ENCODE measurements around the gene SMARCAD1. TPM values are rescaled to one million over a fixed set of nuclear protein-coding genes. Genes with fewer than 3 reads are reported as not detected.
A peak's percentile ranks its signal among the peaks of the same experiment; 100 is the strongest.

The SMARCAD1 gene
- total and polyA plus RNA-seq, 4 donors: 7.5 to 58.3 (median 14.4) TPM

DNA sequence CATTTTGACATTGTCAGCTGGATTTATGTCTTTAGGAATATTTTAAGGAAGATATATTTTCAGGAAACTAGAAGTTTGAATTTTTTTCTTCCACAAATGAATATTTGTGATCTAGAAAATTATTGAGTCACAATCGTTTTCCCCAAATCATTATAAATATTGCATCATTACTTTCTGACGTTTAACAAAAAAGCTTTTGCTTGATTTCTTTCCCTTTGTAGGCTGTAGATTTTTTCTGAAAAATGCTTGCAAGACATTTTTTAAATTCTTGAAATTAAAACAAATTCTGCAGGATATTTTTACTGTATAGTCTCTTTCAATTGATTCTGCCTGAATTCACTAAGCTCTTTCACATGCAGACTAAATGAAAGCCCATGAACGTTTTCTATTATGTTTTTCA is 4.9 kb upstream of the SMARCAD1 start:
- ATAC-seq (ENCODE audit: insufficient read depth, low FRiP score): no peak
- H3K27me3 ChIP-seq (ENCODE audit: control insufficient read depth in 3 of 3, insufficient read depth in 3 of 3, low read length in 2 of 3): no peaks in the 10 kb centered on the region
- DNase-seq: no peak
- no peaks in the 10 kb centered on the region for H3K36me3 ChIP-seq (ENCODE audit: control insufficient read depth in 4 of 4, insufficient read depth in 4 of 4, low read length in 4 of 4)
- no peak overlapping the region for H3K27ac ChIP-seq (ENCODE audit: low read depth in 1 of 2, low read length in 1 of 2)
- WGBS, 2 donors: 88 to 90% methylated on average over 3 of the region's 3 CpGs
- H3K4me3 ChIP-seq: no peak overlapping the region
- no peak overlapping the region for H3K9ac ChIP-seq (ENCODE audit: insufficient read depth in 1 of 2, low read length in 2 of 2)
- TF ChIP-seq, protein P1, sequence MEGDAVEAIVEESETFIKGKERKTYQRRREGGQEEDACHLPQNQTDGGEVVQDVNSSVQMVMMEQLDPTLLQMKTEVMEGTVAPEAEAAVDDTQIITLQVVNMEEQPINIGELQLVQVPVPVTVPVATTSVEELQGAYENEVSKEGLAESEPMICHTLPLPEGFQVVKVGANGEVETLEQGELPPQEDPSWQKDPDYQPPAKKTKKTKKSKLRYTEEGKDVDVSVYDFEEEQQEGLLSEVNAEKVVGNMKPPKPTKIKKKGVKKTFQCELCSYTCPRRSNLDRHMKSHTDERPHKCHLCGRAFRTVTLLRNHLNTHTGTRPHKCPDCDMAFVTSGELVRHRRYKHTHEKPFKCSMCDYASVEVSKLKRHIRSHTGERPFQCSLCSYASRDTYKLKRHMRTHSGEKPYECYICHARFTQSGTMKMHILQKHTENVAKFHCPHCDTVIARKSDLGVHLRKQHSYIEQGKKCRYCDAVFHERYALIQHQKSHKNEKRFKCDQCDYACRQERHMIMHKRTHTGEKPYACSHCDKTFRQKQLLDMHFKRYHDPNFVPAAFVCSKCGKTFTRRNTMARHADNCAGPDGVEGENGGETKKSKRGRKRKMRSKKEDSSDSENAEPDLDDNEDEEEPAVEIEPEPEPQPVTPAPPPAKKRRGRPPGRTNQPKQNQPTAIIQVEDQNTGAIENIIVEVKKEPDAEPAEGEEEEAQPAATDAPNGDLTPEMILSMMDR (IDR thresholded peaks at IDR 0.05; ENCODE audit: control extremely low read depth, extremely low read depth): no peak
- no peaks in the 10 kb centered on the region for H3K4me1 ChIP-seq (ENCODE audit: control insufficient read depth in 5 of 5, insufficient read depth in 5 of 5, low read length in 5 of 5)
- H3K9me3 ChIP-seq (ENCODE audit: control insufficient read depth in 4 of 4, insufficient read depth in 3 of 4, low read length in 3 of 4): no peaks in the 10 kb centered on the region

DNA sequence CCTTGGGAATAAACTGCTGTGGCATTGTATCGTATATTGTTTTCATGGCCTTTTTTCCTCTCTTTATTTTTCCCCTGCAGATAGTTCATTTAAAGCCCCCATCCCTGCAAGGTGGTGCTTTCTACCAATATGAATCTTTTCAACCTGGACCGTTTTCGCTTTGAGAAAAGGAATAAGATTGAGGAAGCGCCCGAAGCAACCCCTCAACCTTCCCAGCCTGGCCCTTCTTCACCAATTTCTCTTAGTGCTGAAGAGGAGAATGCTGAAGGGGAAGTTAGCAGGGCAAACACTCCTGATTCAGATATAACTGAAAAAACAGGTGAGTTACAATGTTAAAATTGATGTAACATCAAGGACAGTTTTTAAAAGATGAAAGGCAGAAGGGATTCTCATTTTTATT is 601 bp downstream of the SMARCAD1 start:
- peak overlapping the region; percentile 97 for H3K4me3 ChIP-seq
- H3K36me3 ChIP-seq (ENCODE audit: control insufficient read depth in 4 of 4, insufficient read depth in 4 of 4, low read length in 4 of 4): peaks cover 2 to 15% (median 9%) of the 10 kb centered on the region in 4 donors
- ATAC-seq (ENCODE audit: insufficient read depth, low FRiP score) (no peak), DNase-seq (no peak)
- no peaks in the 10 kb centered on the region for H3K27me3 ChIP-seq (ENCODE audit: control insufficient read depth in 3 of 3, insufficient read depth in 3 of 3, low read length in 2 of 3)
- 6 to 10% methylated on average over 5 of the region's 5 CpGs for WGBS, 2 donors
- peak overlapping the region; percentile 89 to 99 for H3K27ac ChIP-seq (ENCODE audit: low read depth in 1 of 2, low read length in 1 of 2)
- no peaks in the 10 kb centered on the region for H3K9me3 ChIP-seq (ENCODE audit: control insufficient read depth in 4 of 4, insufficient read depth in 3 of 4, low read length in 3 of 4)
- H3K9ac ChIP-seq (ENCODE audit: insufficient read depth in 1 of 2, low read length in 2 of 2): peak overlapping the region; percentile 93 to 98
- TF ChIP-seq, protein P1 (IDR thresholded peaks at IDR 0.05; ENCODE audit: control extremely low read depth, extremely low read depth): no peak
- peaks cover 0 to 16% (median 7%) of the 10 kb centered on the region in 5 donors for H3K4me1 ChIP-seq (ENCODE audit: control insufficient read depth in 5 of 5, insufficient read depth in 5 of 5, low read length in 5 of 5)

DNA sequence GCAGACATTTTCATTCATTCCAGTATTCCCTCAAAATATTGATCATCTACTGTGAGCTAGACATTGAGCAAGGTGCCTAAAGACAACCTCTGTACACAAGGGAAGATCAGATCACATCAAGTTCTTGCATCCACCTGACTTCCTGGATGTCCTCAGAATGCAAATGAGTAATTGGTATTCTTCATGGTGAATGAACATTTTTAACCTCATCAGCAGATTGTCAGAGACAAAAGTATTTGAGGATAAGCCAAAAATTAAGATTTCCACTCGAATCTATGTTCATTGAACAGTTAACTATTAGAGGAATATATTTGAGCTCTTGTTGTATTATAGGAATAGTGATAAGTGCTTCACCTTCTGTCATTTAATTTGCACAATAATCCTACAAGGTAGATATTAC is 1.3 kb downstream of the SMARCAD1 start:
- TF ChIP-seq, protein P1 (IDR thresholded peaks at IDR 0.05; ENCODE audit: control extremely low read depth, extremely low read depth): no peak
- Histone ChIP-seq H3K9me3 (ENCODE audit: control insufficient read depth in 4 of 4, insufficient read depth in 3 of 4, low read length in 3 of 4) (no peaks in the 10 kb centered on the region), H3K27ac (ENCODE audit: low read depth in 1 of 2, low read length in 1 of 2) (no peak overlapping the region), H3K9ac (ENCODE audit: insufficient read depth in 1 of 2, low read length in 2 of 2) (peak overlapping the region in 1 of 2 donors; percentile 93), H3K4me1 (ENCODE audit: control insufficient read depth in 5 of 5, insufficient read depth in 5 of 5, low read length in 5 of 5) (peaks cover 0 to 16% (median 7%) of the 10 kb centered on the region in 5 donors), H3K36me3 (ENCODE audit: control insufficient read depth in 4 of 4, insufficient read depth in 4 of 4, low read length in 4 of 4) (peaks cover 2 to 21% (median 13%) of the 10 kb centered on the region in 4 donors), H3K4me3 (no peak overlapping the region), H3K27me3 (ENCODE audit: control insufficient read depth in 3 of 3, insufficient read depth in 3 of 3, low read length in 2 of 3) (no peaks in the 10 kb centered on the region)
- ATAC-seq (ENCODE audit: insufficient read depth, low FRiP score) (no peak), DNase-seq (no peak)
- 87 to 88% methylated on average over 1 of the region's 1 CpG for WGBS, 2 donors

DNA sequence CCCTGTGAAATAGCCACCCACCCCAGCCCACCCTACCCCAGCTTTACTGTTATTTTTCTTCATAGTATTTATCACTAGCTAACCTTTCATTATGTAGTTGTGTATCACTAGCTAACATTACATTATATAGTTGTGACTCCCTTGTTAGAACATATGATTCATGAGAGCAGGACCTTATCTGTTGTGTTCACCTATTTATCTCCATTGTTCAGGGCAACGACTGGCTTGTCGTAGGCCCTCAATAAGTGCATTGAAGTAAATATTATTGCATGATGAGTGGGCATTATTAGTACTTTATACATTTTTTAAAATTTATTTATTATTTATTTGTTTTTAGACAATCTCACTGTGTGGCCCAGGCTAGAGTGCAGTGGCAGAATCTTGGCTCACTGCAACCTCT is 4.2 kb downstream of the SMARCAD1 start:
- peaks cover 2 to 40% (median 20%) of the 10 kb centered on the region in 4 donors for H3K36me3 ChIP-seq (ENCODE audit: control insufficient read depth in 4 of 4, insufficient read depth in 4 of 4, low read length in 4 of 4)
- 82 to 95% methylated on average over 2 of the region's 2 CpGs for whole genome bisulfite sequencing, 2 donors
- no peak for ATAC-seq (ENCODE audit: insufficient read depth, low FRiP score)

More for the DNA sequence above, 4.2 kb downstream of the SMARCAD1 start:
- no peak overlapping the region for H3K27ac ChIP-seq (ENCODE audit: low read depth in 1 of 2, low read length in 1 of 2)
- peaks cover 0 to 16% (median 7%) of the 10 kb centered on the region in 5 donors for H3K4me1 ChIP-seq (ENCODE audit: control insufficient read depth in 5 of 5, insufficient read depth in 5 of 5, low read length in 5 of 5)
- no peaks in the 10 kb centered on the region for H3K27me3 ChIP-seq (ENCODE audit: control insufficient read depth in 3 of 3, insufficient read depth in 3 of 3, low read length in 2 of 3)
- TF ChIP-seq, protein P1 (IDR thresholded peaks at IDR 0.05; ENCODE audit: control extremely low read depth, extremely low read depth): no peak
- H3K9me3 ChIP-seq (ENCODE audit: control insufficient read depth in 4 of 4, insufficient read depth in 3 of 4, low read length in 3 of 4): no peaks in the 10 kb centered on the region
- no peak overlapping the region for H3K9ac ChIP-seq (ENCODE audit: insufficient read depth in 1 of 2, low read length in 2 of 2)
- no peak for DNase-seq
- no peak overlapping the region for H3K4me3 ChIP-seq

Measured in lung (tissue), 12 donors.